HCT116 (cell line): ENCODE data around the gene ANKRD34C. TPM values are rescaled to one million over a fixed set of nuclear protein-coding genes. Genes with fewer than 3 reads are reported as not detected.

ENCODE experiments used
- ATAC-seq: fragments of 200-7000 bp; cut with Tn5 transposase; 2 replicates; pipeline ENCODE4 v1.9.1; 2020; ENCODE audit warnings: mild to moderate bottlenecking, moderate library complexity
- BruUV-seq: library from RNA; stranded (reverse); fragments of 400-500 nt; replicated peaks from 2 replicates; lab custom pipeline; 2021; lab: Mats Ljungman, UMichigan
- CTCF ChIA-PET: fragments of 300-600 bp; sonication (Branson Sonifier 250); formaldehyde crosslinking; loops from one replicate; lab custom pipeline; 2021; ENCODE audit warnings: antibody characterized with exemption; lab: Charles Lee
- POLR2A ChIA-PET: fragments of 300-600, 350-600 bp; sonication (Branson Sonifier 250); formaldehyde crosslinking; loops from one replicate; lab custom pipeline; 2021; ENCODE audit warnings: antibody characterized with exemption; lab: Charles Lee
- RAD21 ChIA-PET, 2 experiments: fragments of 300-600 bp; sonication (Branson Sonifier 250); formaldehyde crosslinking; loops; one replicate each; lab custom pipeline; 2023; ENCODE audit warnings: low total read pairs in 2 of 2; ENCODE audit not compliant: uncharacterized antibody in 2 of 2, unreplicated experiment in 2 of 2, low non-redundant PET in 1 of 2; lab: Charles Lee
- DNase-seq: peaks from one replicate; pipeline ENCODE4 v3.0.0-alpha.2; 2010; ENCODE audit warnings: low read depth, low spot score
- H2AFZ ChIP-seq: fragments of 200-600 bp; shearing (Covaris generic), sonication (generic); 2 replicates; pipeline ENCODE4 v1.6.1; 2017; ENCODE audit warnings: low read depth, mixed run types, mixed read lengths, antibody characterized with exemption, low read length; ENCODE audit not compliant: poor library complexity, severe bottlenecking
- H3K27ac ChIP-seq: 2 replicates; pipeline ENCODE4 v1.5.1; 2012; ENCODE audit warnings: low read depth, low read length
- H3K27me3 ChIP-seq: fragments of 200-600 bp; sonication (generic); 2 replicates; pipeline ENCODE4 v1.6.1; 2016; ENCODE audit warnings: mixed run types, low read length, mixed read lengths; ENCODE audit not compliant: insufficient read depth
- H3K36me3 ChIP-seq, 2 experiments: fragments of 200-500 bp in 1 of 2; fragments of 200-600 bp in 1 of 2; sonication (Bioruptor generic) in 1 of 2; sonication (generic) in 1 of 2; 2 replicates each; pipeline versions ENCODE4 v1.5.1 to v1.6.1; 2014 to 2016; ENCODE audit warnings: low read length in 2 of 2, inconsistent platforms in 1 of 2, mixed read lengths in 1 of 2, mixed run types in 1 of 2; ENCODE audit not compliant: insufficient read depth in 2 of 2, control insufficient read depth in 1 of 2
- H3K4me1 ChIP-seq, 2 experiments: fragments of 200-600 bp in 1 of 2; sonication (generic) in 1 of 2; 2 replicates each; pipeline versions ENCODE4 v1.5.1 to v1.6.1; 2012 to 2017; ENCODE audit warnings: low read length in 2 of 2, inconsistent platforms in 1 of 2, mild to moderate bottlenecking in 1 of 2, mixed read lengths in 1 of 2, mixed run types in 1 of 2, moderate library complexity in 1 of 2; ENCODE audit not compliant: insufficient read depth in 2 of 2, control insufficient read depth in 1 of 2
- H3K4me2 ChIP-seq: fragments of 200-600 bp; sonication (generic); 2 replicates; pipeline ENCODE4 v1.6.1; 2017; ENCODE audit warnings: mixed run types, low read length, mixed read lengths
- H3K4me3 ChIP-seq, 2 experiments: fragments of 200-600 bp in 1 of 2; sonication (generic) in 1 of 2; replicated peaks in 1 of 2; 2 replicates each; pipeline ENCODE4 v1.5.1; 2011 to 2016; ENCODE audit warnings: low read length in 2 of 2, control low read depth in 1 of 2, low read depth in 1 of 2, mild to moderate bottlenecking in 1 of 2, mixed read lengths in 1 of 2, mixed run types in 1 of 2
- H3K79me2 ChIP-seq: fragments of 200-600 bp; sonication (generic); 2 replicates; pipeline ENCODE4 v1.6.1; 2017; ENCODE audit warnings: mild to moderate bottlenecking, mixed run types, low read length, moderate library complexity, mixed read lengths; ENCODE audit not compliant: insufficient read depth
- H3K9ac ChIP-seq: fragments of 200-600 bp; sonication (generic); 2 replicates; pipeline ENCODE4 v1.6.1; 2016; ENCODE audit warnings: low read length, mixed read lengths
- H3K9me2 ChIP-seq: fragments of 200-600 bp; sonication (generic), shearing (Covaris generic); 2 replicates; pipeline ENCODE4 v1.6.1; 2017; ENCODE audit warnings: mixed run types, mild to moderate bottlenecking, moderate library complexity; ENCODE audit not compliant: insufficient read depth
- H3K9me3 ChIP-seq, 2 experiments: fragments of 200-500 bp in 1 of 2; fragments of 200-600 bp in 1 of 2; sonication (Bioruptor generic) in 1 of 2; sonication (generic) in 1 of 2; 2 replicates each; pipeline ENCODE4 v1.6.1; 2014 to 2017; ENCODE audit warnings: low read length in 2 of 2, mixed read lengths in 2 of 2, inconsistent platforms in 1 of 2, low read depth in 1 of 2, mild to moderate bottlenecking in 1 of 2, mixed run types in 1 of 2, moderate library complexity in 1 of 2; ENCODE audit not compliant: control insufficient read depth in 1 of 2, insufficient read depth in 1 of 2
- H4K20me1 ChIP-seq: fragments of 200-600 bp; sonication (generic), shearing (Covaris generic); 2 replicates; pipeline ENCODE4 v1.6.1; 2017; ENCODE audit warnings: mixed run types, mild to moderate bottlenecking, moderate library complexity; ENCODE audit not compliant: insufficient read depth
- ATF3 ChIP-seq: IDR thresholded peaks from 2 replicates; pipeline ENCODE4 v1.6.1; 2012
- CBX3 ChIP-seq: IDR thresholded peaks from 2 replicates; pipeline ENCODE4 v1.6.1; 2012; ENCODE audit warnings: low read depth
- CEBPB ChIP-seq: IDR thresholded peaks from 2 replicates; pipeline ENCODE4 v1.6.1; 2012; ENCODE audit warnings: low read depth
- CTCF ChIP-seq, 3 experiments: fragments of 200-600 bp in 1 of 3; sonication (generic) in 1 of 3; IDR thresholded peaks in 2 of 3; conservative IDR thresholded peaks in 1 of 3; 2 replicates each; pipeline ENCODE4 v1.5.1; 2012 to 2017; ENCODE audit warnings: low read depth in 2 of 3, low read length in 2 of 3, antibody characterized with exemption in 1 of 3, borderline replicate concordance in 1 of 3, control low read depth in 1 of 3, mild to moderate bottlenecking in 1 of 3, mixed read lengths in 1 of 3, mixed run types in 1 of 3, moderate library complexity in 1 of 3; ENCODE audit not compliant: insufficient read depth in 1 of 3
- EGR1 ChIP-seq: IDR thresholded peaks from 2 replicates; pipeline ENCODE4 v1.6.1; 2012; ENCODE audit warnings: low read depth
- EZH2 ChIP-seq: fragments of 200-600 bp; sonication (generic); IDR thresholded peaks from 2 replicates; pipeline ENCODE4 v1.6.1; 2017; ENCODE audit warnings: antibody characterized with exemption, mixed run types
- EZH2phosphoT487 ChIP-seq: fragments of 200-600 bp; IDR thresholded peaks from 2 replicates; pipeline ENCODE4 v1.6.1; 2018; ENCODE audit warnings: antibody characterized with exemption, borderline replicate concordance
- FOSL1 ChIP-seq: IDR thresholded peaks from 2 replicates; pipeline ENCODE4 v1.6.1; 2012; ENCODE audit warnings: low read depth
- POLR2AphosphoS5 ChIP-seq: IDR thresholded peaks from 2 replicates; pipeline ENCODE4 v1.6.1; 2011; ENCODE audit warnings: mild to moderate bottlenecking, low read depth, low read length, moderate library complexity
- RAD21 ChIP-seq: IDR thresholded peaks from 2 replicates; pipeline ENCODE4 v1.6.1; 2012; ENCODE audit warnings: low read depth, mild to moderate bottlenecking
- REST ChIP-seq: IDR thresholded peaks from 2 replicates; pipeline ENCODE4 v1.6.1; 2012; ENCODE audit warnings: low read depth
- SP1 ChIP-seq: IDR thresholded peaks from 2 replicates; pipeline ENCODE4 v1.6.1; 2012; ENCODE audit warnings: low read depth
- SRF ChIP-seq: IDR thresholded peaks from 2 replicates; pipeline ENCODE4 v1.6.1; 2012; ENCODE audit warnings: low read depth
- TCF7L2 ChIP-seq: IDR thresholded peaks from 2 replicates; pipeline ENCODE4 v1.7.0; 2011; ENCODE audit warnings: borderline replicate concordance, inconsistent platforms; ENCODE audit not compliant: insufficient read depth, insufficient read length; ENCODE audit errors: extremely low read depth
- YY1 ChIP-seq: IDR thresholded peaks from 2 replicates; pipeline ENCODE4 v1.6.1; 2011; ENCODE audit warnings: low read length, low read depth, moderate library complexity, mild to moderate bottlenecking; ENCODE audit not compliant: insufficient replicate concordance; ENCODE audit errors: extremely low read depth
- ZBTB33 ChIP-seq: IDR thresholded peaks from 2 replicates; pipeline ENCODE4 v1.6.1; 2011; ENCODE audit warnings: mild to moderate bottlenecking, low read length, moderate library complexity; ENCODE audit not compliant: insufficient replicate concordance; ENCODE audit errors: extremely low read depth
- ZFX ChIP-seq: fragments of 450-650 bp; IDR thresholded peaks from 2 replicates; pipeline ENCODE4 v1.6.1; 2017
- ZNF274 ChIP-seq: fragments of 200-500 bp; sonication (Bioruptor generic); IDR thresholded peaks from 2 replicates; pipeline ENCODE4 v1.6.1; 2014; ENCODE audit warnings: mild to moderate bottlenecking, low read depth, low read length, inconsistent platforms
- intact Hi-C: fragments of 100-400 bp; cut with micrococcal nuclease; formaldehyde crosslinking; loops from 2 replicates; pipeline ENCODE4 v1.10.0; 2022
- total RNA-seq: library from RNA; stranded (reverse); gene quantifications from one replicate; pipeline ENCODE4 v1.2.1, GENCODE V29; 2021; ENCODE audit not compliant: unreplicated experiment

ANKRD34C gene
- total RNA-seq, 1 experiment from 2014 or later, result not detected

GRCh38 chr15:79261836-79262235 is 20.7 kb upstream of the ANKRD34C start:
- Histone ChIP-seq H3K9me2 (no peaks in the 10 kb centered on the region), H3K9ac (no peak overlapping the region), H3K79me2 (no peaks in the 10 kb centered on the region), H4K20me1 (no peaks in the 10 kb centered on the region), H3K27ac (no peak overlapping the region), H3K4me3 (no peak overlapping the region), H3K9me3 (no peaks in the 10 kb centered on the region), H3K4me1 (peaks cover 0 to 9% of the 10 kb centered on the region in 2 experiments; a peak in 2 of 4 replicates), H3K36me3 (no peaks in the 10 kb centered on the region), H3K27me3 (no peaks in the 10 kb centered on the region), H2AFZ (no peak overlapping the region), H3K4me2 (no peak overlapping the region)
- intact Hi-C loops, result no loop called here
- RAD21 ChIA-PET, result no interaction called here
- no peak for TF ChIP-seq POLR2AphosphoS5
- no peak for TF ChIP-seq FOSL1
- TF ChIP-seq EGR1, result no peak
- TF ChIP-seq RAD21, result no peak
- no peak for TF ChIP-seq REST
- TF ChIP-seq ZBTB33, result no peak
- TF ChIP-seq YY1, result no peak
- no peak for TF ChIP-seq ZFX
- no peak for TF ChIP-seq SRF
- TF ChIP-seq EZH2phosphoT487, result no peak
- no peak for TF ChIP-seq EZH2
- TF ChIP-seq CEBPB, result no peak
- no peak for TF ChIP-seq SP1
- TF ChIP-seq ATF3, result no peak
- TF ChIP-seq CBX3, result no peak
- no peak for TF ChIP-seq ZNF274
- TF ChIP-seq CTCF (IDR thresholded peaks at IDR 0.05 in 2 of 3, conservative IDR thresholded peaks at IDR 0.05 in 1 of 3; ENCODE audit: borderline replicate concordance in 1 of 3, insufficient read depth in 1 of 3, low read depth in 2 of 3, low read length in 2 of 3), result no peak
- no peak for TF ChIP-seq TCF7L2
- DNase-seq (no peak), ATAC-seq (no peak)
- CTCF ChIA-PET, result no interaction called here
- BruUV-seq, result no TSS peak
- POLR2A ChIA-PET, result no interaction called here
